DND-41 (cell line): ENCODE data around the gene PTOV1.

Source experiments
- ATAC-seq: fragments of 200-7000 bp; cut with Tn5 transposase; 3 replicates; pipeline ENCODE4 v1.9.1; 2021; ENCODE audit warnings: low read depth; ENCODE audit not compliant: insufficient read depth
- DNase-seq: peaks from one replicate; pipeline ENCODE4 v3.0.0-alpha.2; 2020
- H2AFZ ChIP-seq: 2 replicates; pipeline ENCODE4 v1.6.0; 2012; ENCODE audit warnings: low read depth, low read length
- H3K27ac ChIP-seq: 2 replicates; pipeline ENCODE4 v1.5.1; 2012; ENCODE audit warnings: low read length, inconsistent platforms
- H3K27me3 ChIP-seq: fragments of 200-600 bp; sonication (generic); 2 replicates; pipeline ENCODE4 v1.6.0; 2012; ENCODE audit warnings: low read length, mild to moderate bottlenecking, inconsistent platforms; ENCODE audit not compliant: insufficient read depth, poor library complexity
- H3K36me3 ChIP-seq: 2 replicates; pipeline ENCODE4 v1.5.1; 2012; ENCODE audit warnings: low read length, inconsistent platforms; ENCODE audit not compliant: insufficient read depth
- H3K4me1 ChIP-seq: 2 replicates; pipeline ENCODE4 v1.5.1; 2012; ENCODE audit warnings: mild to moderate bottlenecking, low read length; ENCODE audit not compliant: insufficient read depth
- H3K4me2 ChIP-seq: 2 replicates; pipeline ENCODE4 v1.6.0; 2012; ENCODE audit warnings: mild to moderate bottlenecking, moderate library complexity, low read length, inconsistent platforms; ENCODE audit not compliant: insufficient read depth
- H3K4me3 ChIP-seq, 2 experiments: fragments of 200-600 bp in 1 of 2; shearing (Covaris generic) in 1 of 2; 2 replicates each; pipeline ENCODE4 v1.5.1; 2012 to 2016; ENCODE audit warnings: inconsistent platforms in 2 of 2, low read length in 2 of 2, mild to moderate bottlenecking in 2 of 2, low read depth in 1 of 2, moderate library complexity in 1 of 2
- H3K79me2 ChIP-seq: 2 replicates; pipeline ENCODE4 v1.6.0; 2012; ENCODE audit warnings: low read length, inconsistent platforms; ENCODE audit not compliant: insufficient read depth
- H3K9ac ChIP-seq: 2 replicates; pipeline ENCODE4 v1.6.0; 2012; ENCODE audit warnings: low read depth, mild to moderate bottlenecking, inconsistent platforms, low read length, moderate library complexity
- H3K9me3 ChIP-seq: 2 replicates; pipeline ENCODE4 v1.5.1; 2012; ENCODE audit warnings: low read length, moderate library complexity, mild to moderate bottlenecking, inconsistent platforms; ENCODE audit not compliant: insufficient read depth, severe bottlenecking
- H4K20me1 ChIP-seq: 2 replicates; pipeline ENCODE4 v1.6.0; 2012; ENCODE audit warnings: low read length; ENCODE audit not compliant: insufficient read depth
- EZH2 ChIP-seq: IDR thresholded peaks from 3 replicates; pipeline ENCODE4 v1.6.1; 2012; ENCODE audit warnings: borderline replicate concordance, low read depth, mild to moderate bottlenecking, moderate library complexity, low read length, inconsistent platforms; ENCODE audit not compliant: severe bottlenecking
- TF ChIP-seq, protein P1 (sequence below): IDR thresholded peaks from 2 replicates; pipeline ENCODE4 v1.5.1; 2012; ENCODE audit warnings: borderline replicate concordance, low read length, moderate library complexity, mild to moderate bottlenecking; ENCODE audit not compliant: poor library complexity, severe bottlenecking; ENCODE audit errors: extremely low read depth

The PTOV1 gene

DNA sequence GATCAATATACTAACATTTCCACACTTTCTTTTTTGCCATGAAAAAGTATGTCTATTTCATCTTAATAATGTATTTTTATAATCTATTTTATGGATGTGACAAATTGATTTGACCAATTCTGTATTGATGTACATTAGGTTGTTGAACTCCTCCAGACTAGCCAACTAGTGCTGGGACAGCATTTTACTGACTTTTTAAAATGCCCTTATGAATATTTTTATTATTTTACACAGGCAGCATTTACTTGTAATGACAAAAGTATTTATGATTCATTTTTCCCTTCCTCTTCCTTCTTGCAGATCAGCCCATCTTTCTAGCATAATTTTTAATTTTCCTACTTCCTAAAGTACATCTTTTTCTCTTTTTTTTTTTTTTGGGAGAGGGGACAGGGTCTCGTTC lies 36.9 kb upstream of the PTOV1 start:
- Histone ChIP-seq H3K27me3 (no peaks in the 10 kb centered on the region), H4K20me1 (no peaks in the 10 kb centered on the region; the same call in 1 of the 2 replicates), H3K9me3 (no peaks in the 10 kb centered on the region), H3K79me2 (peaks cover 22% of the 10 kb centered on the region), H3K9ac (peak overlapping the region; percentile 69), H3K4me2 (peak overlapping the region; percentile 70), H3K36me3 (peaks cover 12% of the 10 kb centered on the region; the same call in 1 of the 2 replicates), H3K4me3 (peak overlapping the region; percentile 34 to 68; a peak in 3 of 4 replicates), H3K4me1 (peaks cover 36% of the 10 kb centered on the region), H2AFZ (peak overlapping the region; percentile 82), H3K27ac (peak overlapping the region; percentile 89; the same call in 1 of the 2 replicates)
- TF ChIP-seq, protein P1, sequence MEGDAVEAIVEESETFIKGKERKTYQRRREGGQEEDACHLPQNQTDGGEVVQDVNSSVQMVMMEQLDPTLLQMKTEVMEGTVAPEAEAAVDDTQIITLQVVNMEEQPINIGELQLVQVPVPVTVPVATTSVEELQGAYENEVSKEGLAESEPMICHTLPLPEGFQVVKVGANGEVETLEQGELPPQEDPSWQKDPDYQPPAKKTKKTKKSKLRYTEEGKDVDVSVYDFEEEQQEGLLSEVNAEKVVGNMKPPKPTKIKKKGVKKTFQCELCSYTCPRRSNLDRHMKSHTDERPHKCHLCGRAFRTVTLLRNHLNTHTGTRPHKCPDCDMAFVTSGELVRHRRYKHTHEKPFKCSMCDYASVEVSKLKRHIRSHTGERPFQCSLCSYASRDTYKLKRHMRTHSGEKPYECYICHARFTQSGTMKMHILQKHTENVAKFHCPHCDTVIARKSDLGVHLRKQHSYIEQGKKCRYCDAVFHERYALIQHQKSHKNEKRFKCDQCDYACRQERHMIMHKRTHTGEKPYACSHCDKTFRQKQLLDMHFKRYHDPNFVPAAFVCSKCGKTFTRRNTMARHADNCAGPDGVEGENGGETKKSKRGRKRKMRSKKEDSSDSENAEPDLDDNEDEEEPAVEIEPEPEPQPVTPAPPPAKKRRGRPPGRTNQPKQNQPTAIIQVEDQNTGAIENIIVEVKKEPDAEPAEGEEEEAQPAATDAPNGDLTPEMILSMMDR = no peak
- ATAC-seq (no peak), DNase-seq (no peak)

DNA sequence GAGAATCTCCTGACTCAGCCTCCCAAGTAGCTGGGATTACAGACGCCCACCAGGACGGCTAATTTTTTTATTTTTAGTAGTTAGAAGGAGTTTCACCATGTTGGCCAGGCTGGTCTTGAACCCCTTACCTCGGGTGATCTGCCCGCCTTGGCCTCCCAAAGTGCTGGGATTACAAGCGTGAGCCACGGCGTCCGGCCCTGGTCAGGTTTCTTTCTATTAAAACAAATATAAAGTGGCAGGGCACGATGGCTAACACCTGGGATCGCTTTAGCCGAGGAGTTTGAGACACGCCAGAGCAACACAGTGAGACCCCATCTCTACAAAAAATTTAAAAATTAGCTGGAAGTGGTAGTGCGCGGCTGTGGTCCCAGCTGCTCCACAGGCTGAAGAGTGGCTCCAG lies 34.4 kb upstream of the PTOV1 start:
- no peak overlapping the region for H3K4me2 ChIP-seq
- no peak for TF ChIP-seq EZH2
- TF ChIP-seq, protein P1 = no peak
- H3K9ac ChIP-seq = no peak overlapping the region
- no peaks in the 10 kb centered on the region for H3K27me3 ChIP-seq
- H3K4me1 ChIP-seq = peaks cover 39% of the 10 kb centered on the region
- H3K27ac ChIP-seq = no peak overlapping the region
- H3K9me3 ChIP-seq = no peaks in the 10 kb centered on the region
- H3K36me3 ChIP-seq = peaks cover 21% of the 10 kb centered on the region
- no peak overlapping the region for H3K4me3 ChIP-seq
- ATAC-seq (no peak), DNase-seq (no peak)
- H2AFZ ChIP-seq = no peak overlapping the region
- peaks cover 43% of the 10 kb centered on the region for H3K79me2 ChIP-seq
- no peaks in the 10 kb centered on the region; the same call in none of the 2 replicates for H4K20me1 ChIP-seq

DNA sequence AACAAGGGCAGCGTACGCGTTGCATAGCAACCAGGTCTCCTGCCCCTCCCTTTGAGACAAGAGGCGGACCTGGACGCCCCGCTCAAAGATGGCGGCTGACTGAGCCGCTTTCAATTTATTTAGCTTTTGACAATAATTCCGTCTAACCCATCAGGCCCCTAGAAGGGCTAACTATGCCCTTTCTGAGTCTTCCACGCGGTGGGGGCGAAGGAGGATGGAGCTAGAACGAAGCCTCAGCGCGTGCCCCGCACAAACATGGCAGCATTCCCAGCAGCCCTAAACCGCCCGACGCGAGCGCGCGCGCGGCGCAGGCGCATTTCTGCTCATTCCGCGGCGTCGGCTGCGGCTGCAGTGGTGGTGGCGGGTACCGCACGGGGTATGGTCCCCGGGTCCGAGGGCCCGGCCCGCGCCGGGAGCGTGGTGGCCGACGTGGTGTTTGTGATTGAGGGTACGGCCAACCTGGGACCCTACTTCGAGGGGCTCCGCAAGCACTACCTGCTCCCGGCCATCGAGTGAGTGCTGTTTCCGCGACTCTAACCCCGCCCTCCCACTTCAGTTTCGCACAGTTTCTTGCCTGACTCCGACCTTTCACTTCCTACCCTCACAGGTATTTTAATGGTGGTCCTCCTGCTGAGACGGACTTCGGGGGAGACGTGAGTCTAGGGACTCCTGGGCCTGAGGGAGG lies 32.9 kb upstream of the PTOV1 start, which contains the start of gene MED25:
MED25 (plus strand) TSS at position 326 of the 685 bp plus-strand sequence; CDS start at position 379, 53 bp downstream.
- TF ChIP-seq, protein P1 = no peak
- no peak for TF ChIP-seq EZH2
- peaks cover 3% of the 10 kb centered on the region for H4K20me1 ChIP-seq
- peak within 1 kb of the TSS; percentile 91 for H2AFZ ChIP-seq
- H3K9ac ChIP-seq = peak within 1 kb of the TSS; percentile 82
- peak within 1 kb of the TSS; percentile 93 for H3K27ac ChIP-seq
- no peaks in the 10 kb centered on the region for H3K9me3 ChIP-seq
- H3K4me3 ChIP-seq = peak within 1 kb of the TSS; percentile 88 to 96
- DNase-seq = peak; percentile 85
- peak; percentile 72 for ATAC-seq
- no peaks in the 10 kb centered on the region for H3K27me3 ChIP-seq
- H3K36me3 ChIP-seq = peaks cover 24% of the 10 kb centered on the region
- peak within 1 kb of the TSS; percentile 87 for H3K4me2 ChIP-seq
- peaks cover 29% of the 10 kb centered on the region for H3K4me1 ChIP-seq
- peaks cover 42% of the 10 kb centered on the region for H3K79me2 ChIP-seq
